ENCODE data around the gene ASTL.

DNA sequence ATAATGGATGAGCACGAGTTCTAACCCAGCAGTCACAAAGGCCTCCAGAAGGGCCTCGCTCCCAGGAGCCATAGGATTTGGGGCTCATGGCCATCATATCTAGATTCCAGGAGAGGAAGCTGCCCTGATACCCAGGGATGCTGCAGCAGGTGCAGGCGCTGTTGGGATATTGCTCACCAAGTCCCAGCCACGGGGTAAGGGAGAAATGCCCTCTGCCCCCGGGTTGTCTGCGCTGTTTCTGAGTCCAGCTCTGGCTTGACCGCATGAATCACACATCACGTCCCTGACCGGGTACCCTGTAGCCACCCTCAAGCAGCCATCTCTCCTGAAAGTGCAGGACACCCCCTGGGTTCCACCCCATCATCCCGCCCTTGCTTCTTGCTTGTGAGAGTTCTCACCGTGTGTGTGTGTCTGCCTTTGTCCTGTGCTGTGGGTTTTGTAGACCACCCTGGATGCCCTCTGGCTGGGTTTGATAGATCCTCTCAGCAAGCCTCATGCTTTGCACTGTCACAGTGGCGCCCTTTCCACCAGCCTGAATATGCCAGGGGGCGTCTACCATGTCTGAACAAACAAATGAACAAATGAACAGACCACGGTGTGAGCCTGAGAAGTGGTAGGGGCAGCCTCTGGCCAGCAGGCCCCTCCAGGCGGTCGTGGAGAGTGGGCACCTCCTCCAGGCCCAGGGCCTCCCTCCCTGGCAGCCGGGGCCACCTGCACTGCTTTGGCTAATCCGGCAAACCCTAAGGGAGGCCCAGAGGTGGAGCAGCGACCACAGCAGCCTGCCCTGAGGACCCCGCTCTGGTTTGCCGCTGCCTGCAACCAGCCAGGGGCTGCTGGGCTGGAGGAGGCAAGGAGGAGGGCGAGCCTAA is 54.1 kb downstream of the ASTL start:
- TF ChIP-seq ARNTL (CRISPR knock-in tag; IDR thresholded peaks at IDR 0.05; ENCODE audit: borderline replicate concordance, low read depth) (no peak), ZFP30 (CRISPR knock-in tag; IDR thresholded peaks at IDR 0.05) (no peak), RARB (CRISPR knock-in tag; IDR thresholded peaks at IDR 0.05) (no peak), ZNF565 (CRISPR knock-in tag; conservative IDR thresholded peaks at IDR 0.05; ENCODE audit: low read depth) (no peak), TCF4 (CRISPR knock-in tag; IDR thresholded peaks at IDR 0.05; ENCODE audit: borderline replicate concordance) (no peak), CSDC2 (CRISPR knock-in tag; IDR thresholded peaks at IDR 0.05) (no peak), ISL1 (CRISPR knock-in tag; IDR thresholded peaks at IDR 0.05) (no peak), ZNF70 (CRISPR knock-in tag; IDR thresholded peaks at IDR 0.05) (no peak), SNAI2 (CRISPR knock-in tag; IDR thresholded peaks at IDR 0.05) (no peak)
- TF ChIP-seq, protein P1, sequence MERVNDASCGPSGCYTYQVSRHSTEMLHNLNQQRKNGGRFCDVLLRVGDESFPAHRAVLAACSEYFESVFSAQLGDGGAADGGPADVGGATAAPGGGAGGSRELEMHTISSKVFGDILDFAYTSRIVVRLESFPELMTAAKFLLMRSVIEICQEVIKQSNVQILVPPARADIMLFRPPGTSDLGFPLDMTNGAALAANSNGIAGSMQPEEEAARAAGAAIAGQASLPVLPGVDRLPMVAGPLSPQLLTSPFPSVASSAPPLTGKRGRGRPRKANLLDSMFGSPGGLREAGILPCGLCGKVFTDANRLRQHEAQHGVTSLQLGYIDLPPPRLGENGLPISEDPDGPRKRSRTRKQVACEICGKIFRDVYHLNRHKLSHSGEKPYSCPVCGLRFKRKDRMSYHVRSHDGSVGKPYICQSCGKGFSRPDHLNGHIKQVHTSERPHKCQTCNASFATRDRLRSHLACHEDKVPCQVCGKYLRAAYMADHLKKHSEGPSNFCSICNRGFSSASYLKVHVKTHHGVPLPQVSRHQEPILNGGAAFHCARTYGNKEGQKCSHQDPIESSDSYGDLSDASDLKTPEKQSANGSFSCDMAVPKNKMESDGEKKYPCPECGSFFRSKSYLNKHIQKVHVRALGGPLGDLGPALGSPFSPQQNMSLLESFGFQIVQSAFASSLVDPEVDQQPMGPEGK (CRISPR knock-in tag; IDR thresholded peaks at IDR 0.05; ENCODE audit: borderline replicate concordance), result no peak
- TF ChIP-seq, protein P2, sequence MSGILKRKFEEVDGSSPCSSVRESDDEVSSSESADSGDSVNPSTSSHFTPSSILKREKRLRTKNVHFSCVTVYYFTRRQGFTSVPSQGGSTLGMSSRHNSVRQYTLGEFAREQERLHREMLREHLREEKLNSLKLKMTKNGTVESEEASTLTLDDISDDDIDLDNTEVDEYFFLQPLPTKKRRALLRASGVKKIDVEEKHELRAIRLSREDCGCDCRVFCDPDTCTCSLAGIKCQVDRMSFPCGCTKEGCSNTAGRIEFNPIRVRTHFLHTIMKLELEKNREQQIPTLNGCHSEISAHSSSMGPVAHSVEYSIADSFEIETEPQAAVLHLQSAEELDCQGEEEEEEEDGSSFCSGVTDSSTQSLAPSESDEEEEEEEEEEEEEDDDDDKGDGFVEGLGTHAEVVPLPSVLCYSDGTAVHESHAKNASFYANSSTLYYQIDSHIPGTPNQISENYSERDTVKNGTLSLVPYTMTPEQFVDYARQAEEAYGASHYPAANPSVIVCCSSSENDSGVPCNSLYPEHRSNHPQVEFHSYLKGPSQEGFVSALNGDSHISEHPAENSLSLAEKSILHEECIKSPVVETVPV (CRISPR knock-in tag; IDR thresholded peaks at IDR 0.05), result no peak
- TF ChIP-seq, protein P3, sequence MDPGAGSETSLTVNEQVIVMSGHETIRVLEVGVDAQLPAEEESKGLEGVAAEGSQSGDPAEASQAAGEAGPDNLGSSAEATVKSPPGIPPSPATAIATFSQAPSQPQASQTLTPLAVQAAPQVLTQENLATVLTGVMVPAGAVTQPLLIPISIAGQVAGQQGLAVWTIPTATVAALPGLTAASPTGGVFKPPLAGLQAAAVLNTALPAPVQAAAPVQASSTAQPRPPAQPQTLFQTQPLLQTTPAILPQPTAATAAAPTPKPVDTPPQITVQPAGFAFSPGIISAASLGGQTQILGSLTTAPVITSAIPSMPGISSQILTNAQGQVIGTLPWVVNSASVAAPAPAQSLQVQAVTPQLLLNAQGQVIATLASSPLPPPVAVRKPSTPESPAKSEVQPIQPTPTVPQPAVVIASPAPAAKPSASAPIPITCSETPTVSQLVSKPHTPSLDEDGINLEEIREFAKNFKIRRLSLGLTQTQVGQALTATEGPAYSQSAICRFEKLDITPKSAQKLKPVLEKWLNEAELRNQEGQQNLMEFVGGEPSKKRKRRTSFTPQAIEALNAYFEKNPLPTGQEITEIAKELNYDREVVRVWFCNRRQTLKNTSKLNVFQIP (CRISPR knock-in tag; IDR thresholded peaks at IDR 0.05; ENCODE audit: borderline replicate concordance, low read depth), result no peak
- TF ChIP-seq, protein P4, sequence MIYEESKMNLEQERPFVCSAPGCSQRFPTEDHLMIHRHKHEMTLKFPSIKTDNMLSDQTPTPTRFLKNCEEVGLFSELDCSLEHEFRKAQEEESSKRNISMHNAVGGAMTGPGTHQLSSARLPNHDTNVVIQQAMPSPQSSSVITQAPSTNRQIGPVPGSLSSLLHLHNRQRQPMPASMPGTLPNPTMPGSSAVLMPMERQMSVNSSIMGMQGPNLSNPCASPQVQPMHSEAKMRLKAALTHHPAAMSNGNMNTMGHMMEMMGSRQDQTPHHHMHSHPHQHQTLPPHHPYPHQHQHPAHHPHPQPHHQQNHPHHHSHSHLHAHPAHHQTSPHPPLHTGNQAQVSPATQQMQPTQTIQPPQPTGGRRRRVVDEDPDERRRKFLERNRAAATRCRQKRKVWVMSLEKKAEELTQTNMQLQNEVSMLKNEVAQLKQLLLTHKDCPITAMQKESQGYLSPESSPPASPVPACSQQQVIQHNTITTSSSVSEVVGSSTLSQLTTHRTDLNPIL (CRISPR knock-in tag; IDR thresholded peaks at IDR 0.05; ENCODE audit: low read depth), result no peak
